GM12892 (cell line): ENCODE results near the gene APOM.

Source experiments
- POLR2A ChIP-seq: IDR thresholded peaks from 2 replicates; pipeline ENCODE4 v1.6.1; 2011; ENCODE audit warnings: low read depth, low read length, control low read depth
- POLR2AphosphoS5 ChIP-seq: IDR thresholded peaks from 2 replicates; pipeline ENCODE4 v1.6.1; 2011; ENCODE audit warnings: low read depth, low read length, control low read depth
- TAF1 ChIP-seq: IDR thresholded peaks from 2 replicates; pipeline ENCODE4 v1.6.1; 2011; ENCODE audit warnings: low read depth, mild to moderate bottlenecking, control low read depth, low read length, borderline replicate concordance

DNA sequence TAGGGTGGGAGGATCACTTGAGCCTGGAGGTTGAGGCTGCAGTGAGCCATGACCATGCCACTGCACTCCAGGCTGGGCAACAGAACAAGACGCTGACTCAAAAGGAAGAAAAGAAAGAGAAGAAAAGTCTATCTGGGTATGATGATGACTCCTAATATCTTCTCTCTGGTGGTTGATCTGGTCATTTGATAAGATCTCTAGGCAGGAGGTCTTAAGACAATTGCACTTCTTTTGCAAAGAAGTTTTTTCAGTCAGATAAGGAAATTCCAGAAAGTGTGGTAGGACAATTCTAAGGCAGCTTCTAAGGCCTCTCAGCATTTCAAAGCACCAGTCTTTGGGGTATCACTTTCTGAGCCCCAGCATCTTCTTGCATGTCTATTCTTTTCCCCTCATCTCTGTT, 48.4 kb upstream of the APOM start:
- TF ChIP-seq POLR2A (no peak), POLR2AphosphoS5 (no peak), TAF1 (no peak)
